A549 (cell line): ENCODE data around the gene IGSF3. TPM values are rescaled to one million over a fixed set of nuclear protein-coding genes. Genes with fewer than 3 reads are reported as not detected.

ENCODE experiments used
- ATAC-seq, 2 experiments: fragments of 200-7000 bp in 1 of 2; fragments of >200 bp in 1 of 2; cut with Nextera tagmentation in 1 of 2; cut with Tn5 transposase in 1 of 2; 3 replicates each; pipeline versions ENCODE4 v1.8.0 to v1.9.1; 2018 to 2020; ENCODE audit warnings: mild to moderate bottlenecking in 1 of 2, moderate library complexity in 1 of 2
- CTCF ChIA-PET: fragments of 300-600 bp; sonication (Branson Sonifier 250); formaldehyde crosslinking; extraction: SDS; loops from one replicate; lab custom pipeline; 2021; ENCODE audit warnings: antibody characterized with exemption, inconsistent platforms; lab: Yijun Ruan, JAX
- POLR2A ChIA-PET: fragments of 350-600 bp; formaldehyde crosslinking; extraction: SDS; loops from one replicate; lab custom pipeline; 2021; ENCODE audit warnings: antibody characterized with exemption, inconsistent platforms; lab: Yijun Ruan, JAX
- DNase-seq, 2 experiments: peaks; one replicate each; pipeline versions ENCODE4 v3.0.0 to v3.0.0-alpha.2; 2011 to 2016; ENCODE audit warnings: low read depth in 1 of 2, low spot score in 1 of 2
- FAIRE-seq: peaks from 2 replicates; lab custom pipeline; 2011; peaks lifted over from hg19 to GRCh38; lab: Jason Lieb, UNC
- H3K27ac ChIP-seq, 2 experiments: fragments of >200 bp; sonication (Bioruptor Twin); formaldehyde crosslinking; 3 replicates each; pipeline ENCODE4 v1.5.1; 2016 to 2017
- H3K4me1 ChIP-seq: fragments of >200 bp; sonication (Bioruptor Twin); formaldehyde crosslinking; 3 replicates; pipeline ENCODE4 v1.6.1; 2016
- H3K4me2 ChIP-seq: fragments of >200 bp; sonication (Bioruptor Twin); formaldehyde crosslinking; 3 replicates; pipeline ENCODE4 v1.6.1; 2016
- H3K4me3 ChIP-seq: fragments of >200 bp; sonication (Bioruptor Twin); formaldehyde crosslinking; 3 replicates; pipeline ENCODE4 v1.5.1; 2016
- H3K9me3 ChIP-seq: fragments of >200 bp; sonication (Bioruptor Twin); formaldehyde crosslinking; 3 replicates; pipeline ENCODE4 v1.6.1; 2016
- CBX2 ChIP-seq: fragments of 200-600 bp; sonication (generic); IDR thresholded peaks from 2 replicates; pipeline ENCODE4 v1.6.1; 2016; ENCODE audit warnings: low read depth, mild to moderate bottlenecking, borderline replicate concordance
- CEBPB ChIP-seq, 2 experiments: fragments of >200 bp in 1 of 2; sonication (Bioruptor Twin) in 1 of 2; formaldehyde crosslinking in 1 of 2; IDR thresholded peaks; 2 replicates each; pipeline ENCODE4 v1.6.1; 2012 to 2016
- CHD2 ChIP-seq: fragments of 150-350 bp; IDR thresholded peaks from 2 replicates; pipeline ENCODE4 v1.6.1; 2014; ENCODE audit warnings: low read length; ENCODE audit not compliant: partially characterized antibody
- ELK1 ChIP-seq: fragments of 150-350 bp; IDR thresholded peaks from 2 replicates; pipeline ENCODE4 v1.6.1; 2014; ENCODE audit warnings: low read depth, mild to moderate bottlenecking, low read length
- FOSB ChIP-seq: fragments of 250-450 bp; sonication (Bioruptor Pico); IDR thresholded peaks from 2 replicates; pipeline ENCODE4 v1.5.0; 2020; ENCODE audit warnings: mild to moderate bottlenecking, moderate library complexity
- GATA3 ChIP-seq: IDR thresholded peaks from 2 replicates; pipeline ENCODE4 v1.6.1; 2012; ENCODE audit warnings: borderline replicate concordance
- HDAC2 ChIP-seq: fragments of 200-600 bp; sonication (generic); IDR thresholded peaks from 2 replicates; pipeline ENCODE4 v1.6.1; 2016
- KDM1A ChIP-seq: fragments of 200-600 bp; sonication (generic); IDR thresholded peaks from 2 replicates; pipeline ENCODE4 v1.6.1; 2016; ENCODE audit warnings: low read depth, mild to moderate bottlenecking
- KDM5A ChIP-seq: fragments of 200-600 bp; sonication (generic); IDR thresholded peaks from 2 replicates; pipeline ENCODE4 v1.6.1; 2016; ENCODE audit warnings: antibody characterized with exemption, mild to moderate bottlenecking
- MAX ChIP-seq: IDR thresholded peaks from 2 replicates; pipeline ENCODE4 v1.6.1; 2012
- NPAS2 ChIP-seq: fragments of 250-450 bp; sonication (Bioruptor Pico); IDR thresholded peaks from 2 replicates; pipeline ENCODE4 v1.8.0; 2022; ENCODE audit warnings: mild to moderate bottlenecking, moderate library complexity, borderline replicate concordance
- POLR2AphosphoS2 ChIP-seq: conservative IDR thresholded peaks from 2 replicates; pipeline ENCODE4 v1.6.1; 2012; ENCODE audit warnings: low read length, improper control_type of control experiment, inconsistent platforms
- WGBS: methylation state at CpG from one replicate; pipeline ENCODE4 v1.1.6; 2017; ENCODE audit errors: missing lambda C conversion rate; 5-methylcytosine and 5-hydroxymethylcytosine counted together
- polyA plus RNA-seq, 4 experiments: library from polyadenylated mRNA; depleted of rRNA in 3 of 4; stranded (reverse); fragments of >200 nt; fragmentation: RNase III in 1 of 4; extraction: RNeasy Plus Mini Kit Qiagen cat#74134 plus additional on column Dnase treatment in 1 of 4; gene quantifications; 2 replicates in 3 of 4; 3 replicates in 1 of 4; pipeline ENCODE4 v1.2.3, GENCODE V29; 2011 to 2017
- TF ChIP-seq, protein P1 (sequence below): fragments of 250-450 bp; sonication (Bioruptor Pico); IDR thresholded peaks from 2 replicates; pipeline ENCODE4 v1.5.0; 2020; ENCODE audit warnings: low read depth, mild to moderate bottlenecking, moderate library complexity
- TF ChIP-seq, protein P2 (sequence below): IDR thresholded peaks from 2 replicates; pipeline ENCODE4 v1.6.1; 2012
- TF ChIP-seq, protein P3 (sequence below): fragments of 200-600 bp; sonication (generic); IDR thresholded peaks from 2 replicates; pipeline ENCODE4 v1.6.1; 2016; ENCODE audit warnings: antibody characterized with exemption, mild to moderate bottlenecking, moderate library complexity

The IGSF3 gene
- polyA plus RNA-seq, 2 of the 4 experiments (the other 2 are of a cell fraction): 18.5 to 21.9 TPM

- FAIRE-seq: no peak
- Histone ChIP-seq H3K4me1 (peaks cover 27% of the 10 kb centered on the region), H3K4me3 (no peak overlapping the region), H3K9me3 (no peaks in the 10 kb centered on the region), H3K4me2 (0 out of 3 replicates have a peak overlapping the region, but pooled peaks have one; percentile 8), H3K27ac (0 out of 6 replicates have a peak overlapping the region, but pooled peaks of 1 of the 2 experiments have one; percentile 18)
- DNase-seq: no peak
- POLR2A ChIA-PET: no interaction called here
- no peak for ATAC-seq
- no peak for TF ChIP-seq MAX
- no peak for TF ChIP-seq CBX2
- no peak for TF ChIP-seq POLR2AphosphoS2
- no peak for TF ChIP-seq NPAS2 (CRISPR knock-in tag)
- no peak for TF ChIP-seq CHD2
- TF ChIP-seq, protein P1, sequence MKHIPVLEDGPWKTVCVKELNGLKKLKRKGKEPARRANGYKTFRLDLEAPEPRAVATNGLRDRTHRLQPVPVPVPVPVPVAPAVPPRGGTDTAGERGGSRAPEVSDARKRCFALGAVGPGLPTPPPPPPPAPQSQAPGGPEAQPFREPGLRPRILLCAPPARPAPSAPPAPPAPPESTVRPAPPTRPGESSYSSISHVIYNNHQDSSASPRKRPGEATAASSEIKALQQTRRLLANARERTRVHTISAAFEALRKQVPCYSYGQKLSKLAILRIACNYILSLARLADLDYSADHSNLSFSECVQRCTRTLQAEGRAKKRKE: no peak
- TF ChIP-seq, all 56 proteins: peak for 0
- CTCF ChIA-PET: no interaction called here
- 100% methylated on average over 1 of the region's 1 CpG for WGBS
Measured at GRCh38 chr1:116553386-116554115, 114.0 kb downstream of the IGSF3 start.

DNA sequence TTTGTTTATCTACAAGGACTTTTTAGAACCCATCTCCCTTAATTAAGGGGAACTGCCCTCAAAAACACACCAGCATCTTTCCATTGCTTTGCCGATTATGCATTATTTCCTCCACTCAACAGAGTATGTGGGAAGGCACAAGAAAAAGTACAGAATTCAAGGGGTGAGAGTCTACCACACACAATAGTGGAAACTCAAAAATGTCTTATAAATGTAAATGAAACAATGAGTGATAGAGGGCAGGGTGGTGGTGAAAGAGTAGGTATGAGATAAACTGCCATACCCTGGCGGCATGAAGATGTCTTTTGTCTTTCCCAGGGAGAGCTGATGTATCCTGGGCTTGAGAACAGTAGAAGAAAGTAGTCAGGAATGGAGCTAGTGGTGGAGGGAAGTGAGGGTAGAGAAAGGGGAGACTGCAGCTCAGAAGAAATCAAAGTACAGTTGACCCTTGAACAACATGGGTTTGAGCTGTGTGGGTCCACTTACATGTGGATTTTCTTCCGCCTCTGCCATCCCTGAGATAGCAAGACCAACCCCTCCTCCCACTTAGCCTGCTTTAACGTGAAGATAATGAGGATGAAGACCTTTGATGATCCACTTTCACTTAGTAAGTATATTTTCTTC lies 121.1 kb downstream of the IGSF3 start:
- WGBS: 92% methylated on average over 4 of the region's 4 CpGs
- CTCF ChIA-PET: interaction anchor here (0.7 to 1.1 kb wide), 2 partner anchors 10 to 49 kb away, joined by 3 to 4 read pairs; no protein-coding TSS in a partner anchor
- H3K4me3 ChIP-seq: no peak overlapping the region
- ATAC-seq (no peak), FAIRE-seq (no peak), DNase-seq (no peak)
- no peak overlapping the region for H3K4me2 ChIP-seq
- no peaks in the 10 kb centered on the region for H3K9me3 ChIP-seq
- POLR2A ChIA-PET: no interaction called here
- TF ChIP-seq GATA3 (no peak), KDM5A (no peak), ELK1 (no peak), FOSB (no peak), KDM1A (no peak), CEBPB (IDR thresholded peaks at IDR 0.05) (no peak), HDAC2 (no peak)
- TF ChIP-seq, protein P2, sequence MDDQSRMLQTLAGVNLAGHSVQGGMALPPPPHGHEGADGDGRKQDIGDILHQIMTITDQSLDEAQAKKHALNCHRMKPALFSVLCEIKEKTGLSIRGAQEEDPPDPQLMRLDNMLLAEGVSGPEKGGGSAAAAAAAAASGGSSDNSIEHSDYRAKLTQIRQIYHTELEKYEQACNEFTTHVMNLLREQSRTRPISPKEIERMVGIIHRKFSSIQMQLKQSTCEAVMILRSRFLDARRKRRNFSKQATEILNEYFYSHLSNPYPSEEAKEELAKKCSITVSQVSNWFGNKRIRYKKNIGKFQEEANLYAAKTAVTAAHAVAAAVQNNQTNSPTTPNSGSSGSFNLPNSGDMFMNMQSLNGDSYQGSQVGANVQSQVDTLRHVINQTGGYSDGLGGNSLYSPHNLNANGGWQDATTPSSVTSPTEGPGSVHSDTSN: no peak
- TF ChIP-seq, protein P3, sequence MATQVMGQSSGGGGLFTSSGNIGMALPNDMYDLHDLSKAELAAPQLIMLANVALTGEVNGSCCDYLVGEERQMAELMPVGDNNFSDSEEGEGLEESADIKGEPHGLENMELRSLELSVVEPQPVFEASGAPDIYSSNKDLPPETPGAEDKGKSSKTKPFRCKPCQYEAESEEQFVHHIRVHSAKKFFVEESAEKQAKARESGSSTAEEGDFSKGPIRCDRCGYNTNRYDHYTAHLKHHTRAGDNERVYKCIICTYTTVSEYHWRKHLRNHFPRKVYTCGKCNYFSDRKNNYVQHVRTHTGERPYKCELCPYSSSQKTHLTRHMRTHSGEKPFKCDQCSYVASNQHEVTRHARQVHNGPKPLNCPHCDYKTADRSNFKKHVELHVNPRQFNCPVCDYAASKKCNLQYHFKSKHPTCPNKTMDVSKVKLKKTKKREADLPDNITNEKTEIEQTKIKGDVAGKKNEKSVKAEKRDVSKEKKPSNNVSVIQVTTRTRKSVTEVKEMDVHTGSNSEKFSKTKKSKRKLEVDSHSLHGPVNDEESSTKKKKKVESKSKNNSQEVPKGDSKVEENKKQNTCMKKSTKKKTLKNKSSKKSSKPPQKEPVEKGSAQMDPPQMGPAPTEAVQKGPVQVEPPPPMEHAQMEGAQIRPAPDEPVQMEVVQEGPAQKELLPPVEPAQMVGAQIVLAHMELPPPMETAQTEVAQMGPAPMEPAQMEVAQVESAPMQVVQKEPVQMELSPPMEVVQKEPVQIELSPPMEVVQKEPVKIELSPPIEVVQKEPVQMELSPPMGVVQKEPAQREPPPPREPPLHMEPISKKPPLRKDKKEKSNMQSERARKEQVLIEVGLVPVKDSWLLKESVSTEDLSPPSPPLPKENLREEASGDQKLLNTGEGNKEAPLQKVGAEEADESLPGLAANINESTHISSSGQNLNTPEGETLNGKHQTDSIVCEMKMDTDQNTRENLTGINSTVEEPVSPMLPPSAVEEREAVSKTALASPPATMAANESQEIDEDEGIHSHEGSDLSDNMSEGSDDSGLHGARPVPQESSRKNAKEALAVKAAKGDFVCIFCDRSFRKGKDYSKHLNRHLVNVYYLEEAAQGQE: no peak
- no peak overlapping the region for H3K27ac ChIP-seq
- no peaks in the 10 kb centered on the region for H3K4me1 ChIP-seq
